Common myeloid progenitor, CD34-positive (primary cell): ENCODE data around the gene LUM.

Experiments
- CTCF ChIA-PET: fragments of 350-600 bp; sonication (Branson Sonifier 250); formaldehyde crosslinking; loops from one replicate; lab custom pipeline; 2021; ENCODE audit warnings: antibody characterized with exemption; lab: Charles Lee
- POLR2A ChIA-PET: fragments of 350-600 bp; sonication (Branson Sonifier 250); formaldehyde crosslinking; loops from one replicate; lab custom pipeline; 2021; ENCODE audit warnings: antibody characterized with exemption; lab: Charles Lee
- DNase-seq, 3 donors: peaks; one replicate each; pipeline versions ENCODE4 v3.0.0 to v3.0.0-alpha.2; 2013
- H3K27ac ChIP-seq, 2 experiments: 1 replicate in 1 of 2; 2 replicates in 1 of 2; pipeline ENCODE4 v1.7.0; 2013; ENCODE audit warnings: inconsistent platforms in 2 of 2, low read length in 2 of 2, mild to moderate bottlenecking in 2 of 2, low read depth in 1 of 2, moderate library complexity in 1 of 2; ENCODE audit not compliant: severe bottlenecking in 2 of 2, insufficient read depth in 1 of 2, poor library complexity in 1 of 2
- H3K27me3 ChIP-seq, 5 experiments: replicated peaks in 2 of 5; 1 replicate in 3 of 5; 2 replicates in 2 of 5; pipeline versions ENCODE4 v1.6.1 to v1.7.0; 2013; ENCODE audit warnings: low read length in 4 of 5, mild to moderate bottlenecking in 2 of 5, moderate library complexity in 2 of 5, inconsistent platforms in 1 of 5; ENCODE audit not compliant: insufficient read depth in 5 of 5, control insufficient read depth in 4 of 5
- H3K36me3 ChIP-seq, 4 experiments: 1 replicate in 2 of 4; 2 replicates in 2 of 4; pipeline versions ENCODE4 v1.6.1 to v1.7.0; 2013; ENCODE audit warnings: low read length in 3 of 4, control low read depth in 1 of 4, mild to moderate bottlenecking in 1 of 4; ENCODE audit not compliant: control insufficient read depth in 4 of 4, insufficient read depth in 4 of 4
- H3K4me1 ChIP-seq, 4 experiments: 1 replicate in 3 of 4; 2 replicates in 1 of 4; pipeline versions ENCODE4 v1.6.1 to v1.7.1; 2013; ENCODE audit warnings: low read length in 3 of 4, mild to moderate bottlenecking in 3 of 4, control low read depth in 1 of 4, inconsistent platforms in 1 of 4, moderate library complexity in 1 of 4; ENCODE audit not compliant: control insufficient read depth in 4 of 4, insufficient read depth in 4 of 4; ENCODE audit errors: control extremely low read depth in 1 of 4
- H3K4me3 ChIP-seq, 7 experiments: 1 replicate in 4 of 7; 2 replicates in 3 of 7; pipeline versions ENCODE4 v1.5.1 to v1.7.0; 2013; ENCODE audit warnings: mild to moderate bottlenecking in 7 of 7, low read length in 6 of 7, moderate library complexity in 6 of 7, inconsistent platforms in 2 of 7, low read depth in 2 of 7, control low read depth in 1 of 7; ENCODE audit not compliant: insufficient read depth in 4 of 7, control insufficient read depth in 1 of 7; ENCODE audit errors: extremely low read depth in 1 of 7
- H3K9me3 ChIP-seq, 5 experiments: 1 replicate in 4 of 5; 2 replicates in 1 of 5; pipeline versions ENCODE4 v1.6.1 to v1.7.1; 2013; ENCODE audit warnings: low read length in 4 of 5, mild to moderate bottlenecking in 2 of 5, inconsistent platforms in 1 of 5, low read depth in 1 of 5, moderate library complexity in 1 of 5; ENCODE audit not compliant: control insufficient read depth in 4 of 5, insufficient read depth in 2 of 5; ENCODE audit errors: control extremely low read depth in 1 of 5
- WGBS: methylation state at CpG from one replicate; pipeline ENCODE4 v1.1.5; 2013; ENCODE audit not compliant: insufficient coverage; 5-methylcytosine and 5-hydroxymethylcytosine counted together

Gene LUM

DNA sequence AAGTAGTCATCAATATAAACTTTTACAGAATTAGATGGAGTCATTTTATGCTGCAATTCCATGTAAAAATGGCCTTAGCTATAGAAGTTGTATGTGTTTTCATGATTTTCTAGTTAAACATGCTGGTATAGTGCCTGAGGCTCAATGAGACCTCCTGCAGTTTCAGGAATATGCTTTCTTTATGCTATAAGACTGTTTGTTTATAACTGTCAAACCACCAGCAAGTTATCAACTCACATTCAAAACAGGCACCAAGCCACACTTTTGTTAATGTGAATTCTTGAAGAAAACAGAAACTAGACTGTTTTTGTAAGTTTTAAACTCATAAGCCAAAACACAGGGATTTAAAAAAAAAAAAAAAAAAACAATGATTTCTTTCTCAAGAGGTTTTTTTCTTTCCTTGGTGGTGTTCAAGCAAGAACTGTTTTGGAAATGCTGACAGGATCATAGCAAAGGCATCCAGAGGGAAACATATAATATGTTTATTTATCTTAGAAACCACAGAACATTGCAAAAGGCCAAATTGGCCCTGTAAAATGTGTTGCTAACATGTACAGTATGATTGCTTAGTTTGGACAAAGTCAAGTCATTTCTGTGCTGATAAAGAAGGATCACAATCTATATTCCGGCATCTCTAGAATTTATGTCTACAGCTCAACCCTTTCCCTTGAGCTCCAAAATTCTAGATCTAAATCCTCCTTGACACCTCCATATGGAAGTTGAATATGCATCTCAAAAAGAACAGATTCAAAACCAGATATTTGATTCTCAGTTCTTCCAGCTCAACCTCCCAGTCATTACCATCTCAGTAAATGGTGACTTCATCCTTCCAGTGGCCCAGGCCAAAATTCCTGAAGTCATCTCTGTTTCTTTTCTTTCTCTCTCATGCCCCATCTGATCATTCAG, 29.0 kb upstream of the LUM start:
- Histone ChIP-seq H3K27ac (no peak overlapping the region), H3K27me3 (no peaks in the 10 kb centered on the region), H3K9me3 (no peaks in the 10 kb centered on the region), H3K36me3 (no peaks in the 10 kb centered on the region), H3K4me3 (no peak overlapping the region), H3K4me1 (no peaks in the 10 kb centered on the region)
- DNase-seq = no peak
- POLR2A ChIA-PET = no interaction called here
- 92% methylated on average over 1 of the region's 1 CpG for WGBS
- CTCF ChIA-PET = no interaction called here

DNA sequence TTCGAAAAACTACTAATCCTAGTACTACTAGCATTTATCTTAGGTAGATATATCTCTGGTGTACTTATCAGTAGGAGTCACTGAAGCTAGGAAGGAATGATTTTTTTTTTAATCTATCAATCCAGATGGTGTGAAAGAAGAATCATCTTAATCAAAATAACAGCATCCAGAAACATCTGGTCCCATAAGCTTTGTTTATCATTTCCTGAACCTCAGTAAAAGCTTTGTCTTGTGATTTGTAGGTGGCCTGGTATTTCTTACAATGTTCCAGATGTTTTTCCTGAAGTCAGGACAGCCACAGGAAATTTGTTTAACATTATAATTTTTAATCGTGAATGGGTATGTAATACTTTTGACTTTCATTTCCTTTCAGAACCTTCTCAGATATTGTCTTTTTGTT, 28.0 kb upstream of the LUM start:
- CTCF ChIA-PET = no interaction called here
- H3K9me3 ChIP-seq = no peaks in the 10 kb centered on the region
- no peaks in the 10 kb centered on the region for H3K36me3 ChIP-seq
- POLR2A ChIA-PET = no interaction called here
- no peak overlapping the region for H3K27ac ChIP-seq
- no peaks in the 10 kb centered on the region for H3K4me1 ChIP-seq
- no CpG with 5 or more reads among the region's 2 CpGs for WGBS
- no peak overlapping the region for H3K4me3 ChIP-seq
- H3K27me3 ChIP-seq = no peaks in the 10 kb centered on the region
- no peak for DNase-seq

DNA sequence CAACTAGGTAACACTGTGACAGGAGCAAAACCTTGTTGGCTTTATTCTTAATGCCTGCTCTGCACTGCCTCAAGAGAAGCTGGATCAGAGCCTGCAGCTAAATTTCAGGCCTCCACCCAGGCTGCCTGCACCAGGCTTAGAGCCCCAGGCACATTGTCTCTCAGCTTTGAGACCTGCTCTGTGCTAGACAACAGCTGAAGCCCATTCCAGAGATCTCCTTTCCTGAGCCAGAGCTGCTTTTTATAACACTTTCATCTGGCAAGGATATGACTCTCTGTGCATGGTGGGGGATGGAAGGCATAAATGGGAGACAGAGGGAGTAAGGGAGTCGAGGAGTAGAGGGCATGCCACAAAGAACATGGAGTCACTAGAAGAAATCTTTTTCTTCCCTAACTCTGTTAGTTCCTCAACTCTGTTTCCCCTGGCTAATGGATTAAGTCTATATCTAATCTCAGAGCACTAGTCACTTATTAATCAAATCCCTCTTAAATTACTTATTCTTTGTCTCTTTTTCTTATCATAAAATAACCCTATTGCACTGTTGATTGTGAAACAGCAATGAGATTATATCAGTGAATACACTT, 27.1 kb upstream of the LUM start:
- no peak overlapping the region for H3K27ac ChIP-seq
- no CpG with 5 or more reads among the region's 1 CpG for WGBS
- no peak for DNase-seq
- H3K9me3 ChIP-seq = no peaks in the 10 kb centered on the region
- no peaks in the 10 kb centered on the region for H3K27me3 ChIP-seq
- H3K36me3 ChIP-seq = no peaks in the 10 kb centered on the region
- CTCF ChIA-PET = interaction anchor here (1.4 kb wide), 1 partner anchor 30 kb away, joined by 4 read pairs; no protein-coding TSS in a partner anchor
- H3K4me1 ChIP-seq = no peaks in the 10 kb centered on the region
- no peak overlapping the region for H3K4me3 ChIP-seq
- POLR2A ChIA-PET = no interaction called here

DNA sequence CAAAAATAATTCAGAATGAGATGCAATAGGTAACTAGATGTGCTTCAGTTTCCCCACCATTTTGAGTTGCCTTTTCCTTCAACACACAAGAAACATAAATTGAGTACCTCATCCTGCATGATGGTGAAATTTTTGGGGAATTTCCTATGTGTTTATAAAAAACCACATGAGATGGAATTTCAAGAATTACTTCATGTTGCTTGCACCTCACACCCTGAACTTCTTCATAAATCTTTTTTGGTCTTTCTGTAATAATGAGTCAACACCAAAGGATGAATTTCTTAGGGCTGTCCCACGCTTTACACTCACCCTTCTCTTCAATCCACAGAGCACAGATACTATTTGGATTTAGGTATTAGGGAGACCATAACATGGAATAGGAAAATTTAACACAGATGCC, 22.6 kb upstream of the LUM start:
- H3K9me3 ChIP-seq = no peaks in the 10 kb centered on the region
- H3K27me3 ChIP-seq = no peaks in the 10 kb centered on the region
- H3K27ac ChIP-seq = no peak overlapping the region
- H3K4me3 ChIP-seq = no peak overlapping the region
- ChIA-PET POLR2A (no interaction called here), CTCF (no interaction called here)
- no peak for DNase-seq
- no CpG with 5 or more reads among the region's 1 CpG for WGBS
- H3K36me3 ChIP-seq = no peaks in the 10 kb centered on the region
- H3K4me1 ChIP-seq = no peaks in the 10 kb centered on the region

DNA sequence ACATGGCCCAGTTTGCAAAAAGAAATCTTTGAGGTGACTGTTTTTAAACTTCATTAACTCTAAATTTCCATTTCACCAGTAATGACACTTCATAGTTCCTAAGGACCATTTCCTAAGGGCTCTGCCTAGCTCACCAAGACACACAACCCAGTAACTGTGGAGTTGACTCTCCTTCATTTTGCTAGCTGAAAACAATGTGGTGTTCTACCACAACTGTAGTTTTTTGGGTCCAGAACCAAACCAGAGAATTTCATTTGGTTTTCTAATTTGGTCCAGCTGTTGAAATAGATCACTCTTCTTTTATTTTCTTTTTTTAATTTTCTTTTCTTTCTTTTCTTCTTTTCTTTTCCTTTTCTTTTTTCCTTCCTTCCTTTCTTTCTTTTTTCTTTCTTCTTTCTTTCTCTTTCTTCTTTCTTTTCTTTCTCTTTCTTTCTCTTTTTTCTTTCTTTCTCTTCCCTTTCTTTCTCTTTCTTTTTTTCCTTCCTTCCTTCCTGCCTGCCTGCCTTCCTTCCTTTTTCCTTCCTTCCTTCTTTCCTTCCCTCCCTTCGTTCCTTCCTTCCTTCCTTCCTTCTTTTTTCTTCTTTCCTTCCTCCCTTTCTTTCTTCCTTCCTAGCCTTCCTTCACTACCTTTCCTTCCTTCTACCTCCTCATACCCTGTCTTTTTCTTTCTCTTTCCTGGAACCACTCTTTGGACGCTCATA, 18.5 kb upstream of the LUM start:
- ChIA-PET CTCF (interaction anchor here (0.7 kb wide), 1 partner anchor 143 kb away, joined by 3 read pairs; no protein-coding TSS in a partner anchor), POLR2A (no interaction called here)
- no peak for DNase-seq
- H3K4me1 ChIP-seq = no peaks in the 10 kb centered on the region
- H3K9me3 ChIP-seq = peaks cover 0 to 4% (median 0%) of the 10 kb centered on the region in 5 experiments
- no peaks in the 10 kb centered on the region for H3K27me3 ChIP-seq
- H3K36me3 ChIP-seq = no peaks in the 10 kb centered on the region
- 100% methylated on average over 1 of the region's 2 CpGs for WGBS
- H3K4me3 ChIP-seq = no peak overlapping the region
- no peak overlapping the region for H3K27ac ChIP-seq

DNA sequence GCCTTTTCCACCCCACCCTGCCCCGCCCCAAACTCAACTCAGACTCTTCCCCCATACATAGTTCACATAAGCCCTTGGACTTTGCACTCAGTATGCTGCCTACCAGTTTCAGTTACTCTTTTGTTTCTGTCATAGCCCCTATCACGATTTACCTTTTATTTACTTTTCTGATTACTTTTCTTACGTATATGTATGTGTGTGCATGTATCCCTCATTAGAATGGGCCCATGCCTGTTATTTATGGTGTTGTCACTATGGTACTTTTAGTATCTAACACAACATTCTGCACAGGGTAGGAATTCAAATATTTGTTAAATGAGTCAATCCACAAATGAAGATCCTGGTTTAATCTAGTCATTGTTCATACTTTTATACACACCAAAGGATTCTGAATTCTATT, 16.5 kb upstream of the LUM start:
- H3K27ac ChIP-seq = no peak overlapping the region
- no peak for DNase-seq

DNA sequence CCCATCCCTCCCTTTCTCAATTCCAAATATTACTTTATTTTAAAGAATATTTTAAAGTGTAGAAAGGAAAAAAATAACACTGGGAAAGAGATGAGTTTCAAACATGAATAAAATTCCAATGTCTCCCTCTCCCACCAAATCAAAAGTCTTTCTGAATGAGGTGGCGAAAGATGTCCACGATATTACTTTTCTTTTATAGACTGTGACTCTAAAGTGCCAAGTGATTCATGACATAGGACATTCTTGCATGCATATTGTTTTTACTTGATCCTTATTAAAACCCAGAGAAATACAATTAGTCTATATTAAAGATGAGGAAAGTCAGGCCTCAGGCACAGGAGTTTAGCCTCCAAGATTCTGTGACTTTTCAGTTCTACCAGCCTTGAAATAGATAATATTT, 16.0 kb upstream of the LUM start:
- WGBS = no CpG with 5 or more reads among the region's 2 CpGs
- Histone ChIP-seq H3K27me3 (no peaks in the 10 kb centered on the region), H3K4me1 (no peaks in the 10 kb centered on the region), H3K9me3 (peaks cover 0 to 4% (median 1%) of the 10 kb centered on the region in 5 experiments), H3K36me3 (no peaks in the 10 kb centered on the region), H3K4me3 (no peak overlapping the region), H3K27ac (no peak overlapping the region)
- no peak for DNase-seq
- POLR2A ChIA-PET = no interaction called here
- CTCF ChIA-PET = no interaction called here

More for the DNA sequence above, 16.5 kb upstream of the LUM start:
- CTCF ChIA-PET = no interaction called here
- POLR2A ChIA-PET = no interaction called here
- no peaks in the 10 kb centered on the region for H3K4me1 ChIP-seq
- peaks cover 0 to 4% (median 1%) of the 10 kb centered on the region in 5 experiments for H3K9me3 ChIP-seq
- H3K27me3 ChIP-seq = no peaks in the 10 kb centered on the region
- H3K4me3 ChIP-seq = no peak overlapping the region
- no peaks in the 10 kb centered on the region for H3K36me3 ChIP-seq
- 100% methylated on average over 1 of the region's 3 CpGs for WGBS
